HEK293 (cell line): ENCODE data around the gene EEF2.

Source experiments
- FEZF1 ChIP-seq: fragments of 450-650 bp; formaldehyde crosslinking; IDR thresholded peaks from 2 replicates; pipeline ENCODE4 v1.5.1; 2016; ENCODE audit warnings: missing biosample characterization, missing genetic modification characterization
- GLIS1 ChIP-seq: fragments of 450-650 bp; formaldehyde crosslinking; IDR thresholded peaks from 2 replicates; pipeline ENCODE4 v1.5.1; 2016; ENCODE audit warnings: missing biosample characterization, missing genetic modification characterization
- KLF10 ChIP-seq: fragments of 450-650 bp; IDR thresholded peaks from 2 replicates; pipeline ENCODE4 v1.5.1; 2018; ENCODE audit warnings: missing biosample characterization, mild to moderate bottlenecking, missing genetic modification characterization
- KLF7 ChIP-seq: fragments of 450-650 bp; formaldehyde crosslinking; IDR thresholded peaks from 2 replicates; pipeline ENCODE4 v1.5.1; 2016; ENCODE audit warnings: missing biosample characterization, missing genetic modification characterization, borderline replicate concordance
- SCRT2 ChIP-seq: fragments of 450-650 bp; formaldehyde crosslinking; IDR thresholded peaks from 2 replicates; pipeline ENCODE4 v1.5.1; 2016; ENCODE audit warnings: missing biosample characterization, missing genetic modification characterization
- TRIM28 ChIP-seq: IDR thresholded peaks from 2 replicates; pipeline ENCODE4 v1.6.1; 2011; ENCODE audit warnings: low read length, control low read depth, borderline replicate concordance
- YY1 ChIP-seq: fragments of 450-650 bp; formaldehyde crosslinking; IDR thresholded peaks from 2 replicates; pipeline ENCODE4 v1.5.1; 2018; ENCODE audit warnings: missing biosample characterization, missing genetic modification characterization
- YY2 ChIP-seq: fragments of 450-650 bp; formaldehyde crosslinking; IDR thresholded peaks from 2 replicates; pipeline ENCODE4 v1.5.1; 2016; ENCODE audit warnings: missing biosample characterization, missing genetic modification characterization
- ZBTB10 ChIP-seq: fragments of 450-650 bp; formaldehyde crosslinking; IDR thresholded peaks from 2 replicates; pipeline ENCODE4 v1.5.1; 2016; ENCODE audit warnings: missing biosample characterization, missing genetic modification characterization
- ZBTB20 ChIP-seq: fragments of 450-650 bp; formaldehyde crosslinking; IDR thresholded peaks from 2 replicates; pipeline ENCODE4 v1.5.1; 2016; ENCODE audit warnings: missing biosample characterization, missing genetic modification characterization
- ZBTB48 ChIP-seq: fragments of 450-650 bp; formaldehyde crosslinking; IDR thresholded peaks from 2 replicates; pipeline ENCODE4 v1.5.1; 2016; ENCODE audit warnings: missing biosample characterization, missing genetic modification characterization
- ZFP37 ChIP-seq: fragments of 450-650 bp; formaldehyde crosslinking; IDR thresholded peaks from 2 replicates; pipeline ENCODE4 v1.5.1; 2016; ENCODE audit warnings: missing biosample characterization, missing genetic modification characterization
- ZIC2 ChIP-seq: fragments of 450-650 bp; formaldehyde crosslinking; IDR thresholded peaks from 2 replicates; pipeline ENCODE4 v1.5.1; 2016; ENCODE audit warnings: missing biosample characterization, missing genetic modification characterization
- ZNF112 ChIP-seq: fragments of 450-650 bp; formaldehyde crosslinking; IDR thresholded peaks from 2 replicates; pipeline ENCODE4 v1.5.0; 2017; ENCODE audit warnings: missing biosample characterization, missing genetic modification characterization
- ZNF121 ChIP-seq: fragments of 450-650 bp; formaldehyde crosslinking; IDR thresholded peaks from 2 replicates; pipeline ENCODE4 v1.5.1; 2016; ENCODE audit warnings: missing biosample characterization, missing genetic modification characterization
- ZNF146 ChIP-seq: fragments of 450-650 bp; formaldehyde crosslinking; IDR thresholded peaks from 2 replicates; pipeline ENCODE4 v1.5.1; 2016; ENCODE audit warnings: missing biosample characterization, missing genetic modification characterization
- ZNF169 ChIP-seq: fragments of 450-650 bp; formaldehyde crosslinking; IDR thresholded peaks from 2 replicates; pipeline ENCODE4 v1.5.1; 2016; ENCODE audit warnings: missing biosample characterization, missing genetic modification characterization
- ZNF223 ChIP-seq: fragments of 450-650 bp; formaldehyde crosslinking; IDR thresholded peaks from 2 replicates; pipeline ENCODE4 v1.5.1; 2016; ENCODE audit warnings: missing biosample characterization, missing genetic modification characterization
- ZNF24 ChIP-seq: fragments of 450-650 bp; formaldehyde crosslinking; IDR thresholded peaks from 2 replicates; pipeline ENCODE4 v1.5.1; 2016; ENCODE audit warnings: missing biosample characterization, missing genetic modification characterization
- ZNF423 ChIP-seq: fragments of 450-650 bp; formaldehyde crosslinking; IDR thresholded peaks from 2 replicates; pipeline ENCODE4 v1.5.1; 2016; ENCODE audit warnings: missing biosample characterization, missing genetic modification characterization
- ZNF473 ChIP-seq: fragments of 450-650 bp; formaldehyde crosslinking; IDR thresholded peaks from 2 replicates; pipeline ENCODE4 v1.5.1; 2017; ENCODE audit warnings: missing biosample characterization, missing genetic modification characterization
- ZNF501 ChIP-seq: fragments of 450-650 bp; formaldehyde crosslinking; IDR thresholded peaks from 2 replicates; pipeline ENCODE4 v1.5.1; 2016; ENCODE audit warnings: missing biosample characterization, missing genetic modification characterization
- ZNF530 ChIP-seq: fragments of 450-650 bp; formaldehyde crosslinking; IDR thresholded peaks from 2 replicates; pipeline ENCODE4 v1.5.1; 2016; ENCODE audit warnings: low read depth, missing biosample characterization, missing genetic modification characterization
- ZNF596 ChIP-seq: fragments of 450-650 bp; IDR thresholded peaks from 2 replicates; pipeline ENCODE4 v1.5.0; 2018; ENCODE audit warnings: missing biosample characterization, mild to moderate bottlenecking, missing genetic modification characterization, moderate library complexity
- ZNF600 ChIP-seq: fragments of 450-650 bp; formaldehyde crosslinking; IDR thresholded peaks from 2 replicates; pipeline ENCODE4 v1.5.1; 2016; ENCODE audit warnings: missing biosample characterization, missing genetic modification characterization
- ZNF626 ChIP-seq: fragments of 450-650 bp; sonication (Bioruptor Pico); formaldehyde crosslinking; IDR thresholded peaks from 2 replicates; pipeline ENCODE4 v1.5.1; 2018; ENCODE audit warnings: missing biosample characterization, missing genetic modification characterization, inconsistent platforms
- ZNF654 ChIP-seq: fragments of 450-650 bp; formaldehyde crosslinking; IDR thresholded peaks from 2 replicates; pipeline ENCODE4 v1.5.1; 2016; ENCODE audit warnings: low read depth, missing biosample characterization, missing genetic modification characterization
- ZNF670 ChIP-seq: fragments of 450-650 bp; formaldehyde crosslinking; IDR thresholded peaks from 2 replicates; pipeline ENCODE4 v1.5.1; 2016; ENCODE audit warnings: missing biosample characterization, missing genetic modification characterization, low read depth
- ZNF768 ChIP-seq: fragments of 450-650 bp; formaldehyde crosslinking; IDR thresholded peaks from 2 replicates; pipeline ENCODE4 v1.5.1; 2018; ENCODE audit warnings: missing biosample characterization, mild to moderate bottlenecking, missing genetic modification characterization
- TF ChIP-seq, protein P1 (sequence below): fragments of 450-650 bp; IDR thresholded peaks from 2 replicates; pipeline ENCODE4 v1.5.1; 2018; ENCODE audit warnings: missing biosample characterization, mild to moderate bottlenecking, missing genetic modification characterization
- TF ChIP-seq, protein P2 (sequence below): fragments of 450-650 bp; formaldehyde crosslinking; IDR thresholded peaks from 2 replicates; pipeline ENCODE4 v1.5.1; 2016; ENCODE audit warnings: missing biosample characterization, missing genetic modification characterization, borderline replicate concordance
- TF ChIP-seq, protein P3 (sequence below): fragments of 450-650 bp; formaldehyde crosslinking; IDR thresholded peaks from 2 replicates; pipeline ENCODE4 v1.5.1; 2016; ENCODE audit warnings: missing biosample characterization, missing genetic modification characterization

EEF2 gene

GRCh38 chr19:4007021-4007835 is 22.0 kb upstream of the EEF2 start, which contains the start of gene PIAS4 (continued):
- TF ChIP-seq, protein P1, sequence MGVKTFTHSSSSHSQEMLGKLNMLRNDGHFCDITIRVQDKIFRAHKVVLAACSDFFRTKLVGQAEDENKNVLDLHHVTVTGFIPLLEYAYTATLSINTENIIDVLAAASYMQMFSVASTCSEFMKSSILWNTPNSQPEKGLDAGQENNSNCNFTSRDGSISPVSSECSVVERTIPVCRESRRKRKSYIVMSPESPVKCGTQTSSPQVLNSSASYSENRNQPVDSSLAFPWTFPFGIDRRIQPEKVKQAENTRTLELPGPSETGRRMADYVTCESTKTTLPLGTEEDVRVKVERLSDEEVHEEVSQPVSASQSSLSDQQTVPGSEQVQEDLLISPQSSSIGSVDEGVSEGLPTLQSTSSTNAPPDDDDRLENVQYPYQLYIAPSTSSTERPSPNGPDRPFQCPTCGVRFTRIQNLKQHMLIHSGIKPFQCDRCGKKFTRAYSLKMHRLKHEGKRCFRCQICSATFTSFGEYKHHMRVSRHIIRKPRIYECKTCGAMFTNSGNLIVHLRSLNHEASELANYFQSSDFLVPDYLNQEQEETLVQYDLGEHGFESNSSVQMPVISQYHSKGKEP (tag by site-specific recombination) = peak; percentile 58
- TF ChIP-seq ZNF169 (tag by site-specific recombination) = no peak
- TF ChIP-seq ZNF223 (tag by site-specific recombination) = peak; percentile 83
- 0 out of 2 replicates have a peak, but pooled peaks have one; percentile 63 for TF ChIP-seq ZNF501 (tag by site-specific recombination)
- TF ChIP-seq, protein P2, sequence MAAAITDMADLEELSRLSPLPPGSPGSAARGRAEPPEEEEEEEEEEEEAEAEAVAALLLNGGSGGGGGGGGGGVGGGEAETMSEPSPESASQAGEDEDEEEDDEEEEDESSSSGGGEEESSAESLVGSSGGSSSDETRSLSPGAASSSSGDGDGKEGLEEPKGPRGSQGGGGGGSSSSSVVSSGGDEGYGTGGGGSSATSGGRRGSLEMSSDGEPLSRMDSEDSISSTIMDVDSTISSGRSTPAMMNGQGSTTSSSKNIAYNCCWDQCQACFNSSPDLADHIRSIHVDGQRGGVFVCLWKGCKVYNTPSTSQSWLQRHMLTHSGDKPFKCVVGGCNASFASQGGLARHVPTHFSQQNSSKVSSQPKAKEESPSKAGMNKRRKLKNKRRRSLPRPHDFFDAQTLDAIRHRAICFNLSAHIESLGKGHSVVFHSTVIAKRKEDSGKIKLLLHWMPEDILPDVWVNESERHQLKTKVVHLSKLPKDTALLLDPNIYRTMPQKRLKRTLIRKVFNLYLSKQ = no peak
- TF ChIP-seq YY2 = 0 out of 2 replicates have a peak, but pooled peaks have one; percentile 23
- TF ChIP-seq KLF7 (tag by site-specific recombination) = peak; percentile 57; the same call in 1 of the 2 replicates
- no peak for TF ChIP-seq ZNF112 (tag by site-specific recombination)
- TF ChIP-seq SCRT2 (tag by site-specific recombination) = no peak
- TF ChIP-seq TRIM28 = no peak
- no peak for TF ChIP-seq ZNF654 (tag by site-specific recombination)
- TF ChIP-seq ZNF24 (tag by site-specific recombination) = 0 out of 2 replicates have a peak, but pooled peaks have one; percentile 38
- peak; percentile 33; the same call in 1 of the 2 replicates for TF ChIP-seq FEZF1 (tag by site-specific recombination)
- TF ChIP-seq YY1 (tag by site-specific recombination) = peak; percentile 65
- TF ChIP-seq ZNF121 (tag by site-specific recombination) = no peak
- peak; percentile 91 for TF ChIP-seq ZNF600 (tag by site-specific recombination)
- peak; percentile 80 for TF ChIP-seq ZBTB10 (tag by site-specific recombination)
- no peak for TF ChIP-seq ZNF768 (tag by site-specific recombination)
- no peak for TF ChIP-seq ZNF473 (tag by site-specific recombination)
- TF ChIP-seq ZNF530 (tag by site-specific recombination) = no peak
- TF ChIP-seq, protein P3, sequence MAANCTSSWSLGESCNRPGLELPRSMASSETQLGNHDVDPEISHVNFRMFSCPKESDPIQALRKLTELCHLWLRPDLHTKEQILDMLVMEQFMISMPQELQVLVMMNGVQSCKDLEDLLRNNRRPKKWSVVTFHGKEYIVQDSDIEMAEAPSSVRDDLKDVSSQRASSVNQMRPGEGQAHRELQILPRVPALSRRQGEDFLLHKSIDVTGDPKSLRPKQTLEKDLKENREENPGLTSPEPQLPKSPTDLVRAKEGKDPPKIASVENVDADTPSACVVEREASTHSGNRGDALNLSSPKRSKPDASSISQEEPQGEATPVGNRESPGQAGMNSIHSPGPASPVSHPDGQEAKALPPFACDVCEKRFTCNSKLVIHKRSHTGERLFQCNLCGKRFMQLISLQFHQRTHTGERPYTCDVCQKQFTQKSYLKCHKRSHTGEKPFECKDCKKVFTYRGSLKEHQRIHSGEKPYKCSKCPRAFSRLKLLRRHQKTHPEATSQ (tag by site-specific recombination) = peak; percentile 39; the same call in 1 of the 2 replicates
- peak; percentile 48; the same call in 1 of the 2 replicates for TF ChIP-seq ZFP37 (tag by site-specific recombination)
- no peak for TF ChIP-seq ZNF146 (tag by site-specific recombination)
- peak; percentile 75; the same call in 1 of the 2 replicates for TF ChIP-seq ZBTB48 (tag by site-specific recombination)
- no peak for TF ChIP-seq ZNF596 (tag by site-specific recombination)
- peak; percentile 80 for TF ChIP-seq KLF10 (tag by site-specific recombination)
- peak; percentile 39; the same call in 1 of the 2 replicates for TF ChIP-seq GLIS1 (tag by site-specific recombination)
- TF ChIP-seq ZBTB20 (tag by site-specific recombination) = peak; percentile 40; the same call in 1 of the 2 replicates
- no peak for TF ChIP-seq ZNF670 (tag by site-specific recombination)
- no peak for TF ChIP-seq ZNF626 (tag by site-specific recombination)
- peak; percentile 82 for TF ChIP-seq ZNF423
- TF ChIP-seq ZIC2 = peak; percentile 97
